ENCODE measurements around the gene DOCK9. TPM values are rescaled to one million over a fixed set of nuclear protein-coding genes. Genes with fewer than 3 reads are reported as not detected.

DOCK9 gene
- total RNA-seq, 1 donor from 2014 or later, result 153 TPM

DNA sequence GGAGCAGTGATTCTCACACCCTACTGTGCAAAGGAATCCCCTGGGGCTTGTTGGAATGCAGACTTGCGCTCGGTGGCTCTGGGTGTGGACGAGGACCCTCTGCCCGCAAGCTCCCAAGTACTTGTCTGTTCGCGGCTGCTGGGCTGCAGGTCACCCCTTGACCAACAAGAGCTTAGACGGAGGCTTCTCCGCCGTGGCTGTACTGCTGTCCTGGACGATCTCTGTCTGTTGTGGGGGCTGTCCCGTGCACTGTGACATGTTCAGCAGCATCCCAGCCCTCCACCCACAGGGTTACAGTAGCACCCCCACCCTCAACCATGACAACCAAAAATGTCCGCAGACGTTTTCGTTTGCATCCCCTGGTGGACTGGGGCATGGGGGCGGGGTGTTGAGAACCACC, 202.5 kb downstream of the DOCK9 start:
- TF ChIP-seq, protein P1, sequence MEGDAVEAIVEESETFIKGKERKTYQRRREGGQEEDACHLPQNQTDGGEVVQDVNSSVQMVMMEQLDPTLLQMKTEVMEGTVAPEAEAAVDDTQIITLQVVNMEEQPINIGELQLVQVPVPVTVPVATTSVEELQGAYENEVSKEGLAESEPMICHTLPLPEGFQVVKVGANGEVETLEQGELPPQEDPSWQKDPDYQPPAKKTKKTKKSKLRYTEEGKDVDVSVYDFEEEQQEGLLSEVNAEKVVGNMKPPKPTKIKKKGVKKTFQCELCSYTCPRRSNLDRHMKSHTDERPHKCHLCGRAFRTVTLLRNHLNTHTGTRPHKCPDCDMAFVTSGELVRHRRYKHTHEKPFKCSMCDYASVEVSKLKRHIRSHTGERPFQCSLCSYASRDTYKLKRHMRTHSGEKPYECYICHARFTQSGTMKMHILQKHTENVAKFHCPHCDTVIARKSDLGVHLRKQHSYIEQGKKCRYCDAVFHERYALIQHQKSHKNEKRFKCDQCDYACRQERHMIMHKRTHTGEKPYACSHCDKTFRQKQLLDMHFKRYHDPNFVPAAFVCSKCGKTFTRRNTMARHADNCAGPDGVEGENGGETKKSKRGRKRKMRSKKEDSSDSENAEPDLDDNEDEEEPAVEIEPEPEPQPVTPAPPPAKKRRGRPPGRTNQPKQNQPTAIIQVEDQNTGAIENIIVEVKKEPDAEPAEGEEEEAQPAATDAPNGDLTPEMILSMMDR (IDR thresholded peaks at IDR 0.05), result no peak
- H3K4me1 ChIP-seq, result no peaks in the 10 kb centered on the region
- H3K36me3 ChIP-seq, result no peaks in the 10 kb centered on the region
- H3K27me3 ChIP-seq (ENCODE audit: low read depth), result no peaks in the 10 kb centered on the region
- H3K27ac ChIP-seq, result no peak overlapping the region
- intact Hi-C loops (cut with DNase I), result no loop called here
- no peaks in the 10 kb centered on the region for H3K9me3 ChIP-seq
- ATAC-seq, result no peak
- DNase-seq, result no peak
- no peak overlapping the region for H3K4me3 ChIP-seq

DNA sequence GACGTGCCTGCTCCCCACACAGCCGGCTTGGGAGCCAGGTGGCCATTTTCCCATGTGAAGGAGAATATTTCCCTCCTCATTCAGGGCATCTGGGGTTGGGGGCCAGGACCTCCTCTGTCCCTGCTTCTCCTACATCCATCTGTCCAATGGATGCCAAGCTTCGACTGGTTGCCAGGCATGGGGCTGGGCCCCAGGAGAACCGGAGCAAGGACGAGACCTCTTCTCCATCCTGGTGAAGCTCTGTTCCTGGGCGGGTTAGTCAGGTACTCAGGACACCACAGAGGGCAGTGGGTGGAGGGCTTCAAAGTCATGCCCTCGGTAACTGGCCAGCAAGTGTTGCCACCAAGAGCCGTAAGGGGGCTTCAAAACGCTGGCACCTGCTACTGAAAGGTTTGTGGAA, 203.1 kb downstream of the DOCK9 start:
- Histone ChIP-seq H3K4me3 (no peak overlapping the region), H3K27me3 (ENCODE audit: low read depth) (no peaks in the 10 kb centered on the region), H3K4me1 (no peaks in the 10 kb centered on the region), H3K9me3 (no peaks in the 10 kb centered on the region), H3K36me3 (no peaks in the 10 kb centered on the region), H3K27ac (no peak overlapping the region)
- intact Hi-C loops (cut with DNase I), result no loop called here
- ATAC-seq (peak in 1 of 2 donors; percentile 27), DNase-seq (no peak)
- TF ChIP-seq, protein P1 (IDR thresholded peaks at IDR 0.05), result no peak

DNA sequence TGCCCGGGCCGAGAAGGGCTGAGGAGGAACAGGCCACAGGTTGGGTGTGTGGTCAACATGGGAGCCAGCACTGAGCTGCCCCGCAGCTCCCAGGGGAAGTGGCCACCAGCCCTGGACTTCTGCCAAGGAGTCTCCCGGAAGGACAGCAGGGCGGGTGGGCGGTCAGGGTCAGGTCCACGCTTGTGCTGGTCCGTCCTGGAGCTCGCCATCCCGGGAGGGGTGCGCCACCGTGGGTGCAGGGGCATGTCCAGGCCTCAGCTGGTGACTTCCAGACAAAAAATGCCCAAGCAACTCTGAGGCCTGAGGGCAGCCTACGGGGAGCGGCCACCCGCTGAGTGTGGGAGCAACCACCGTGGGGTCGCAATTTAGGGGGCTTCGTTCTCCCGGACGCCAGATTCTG, 203.9 kb downstream of the DOCK9 start:
- TF ChIP-seq, protein P1 (IDR thresholded peaks at IDR 0.05), result no peak
- Histone ChIP-seq H3K4me1 (no peaks in the 10 kb centered on the region), H3K9me3 (no peaks in the 10 kb centered on the region), H3K4me3 (no peak overlapping the region), H3K27ac (no peak overlapping the region), H3K36me3 (no peaks in the 10 kb centered on the region), H3K27me3 (ENCODE audit: low read depth) (no peaks in the 10 kb centered on the region)
- DNase-seq (no peak), ATAC-seq (peak in 1 of 2 donors; percentile 9)
- intact Hi-C loops (cut with DNase I), result no loop called here

DNA sequence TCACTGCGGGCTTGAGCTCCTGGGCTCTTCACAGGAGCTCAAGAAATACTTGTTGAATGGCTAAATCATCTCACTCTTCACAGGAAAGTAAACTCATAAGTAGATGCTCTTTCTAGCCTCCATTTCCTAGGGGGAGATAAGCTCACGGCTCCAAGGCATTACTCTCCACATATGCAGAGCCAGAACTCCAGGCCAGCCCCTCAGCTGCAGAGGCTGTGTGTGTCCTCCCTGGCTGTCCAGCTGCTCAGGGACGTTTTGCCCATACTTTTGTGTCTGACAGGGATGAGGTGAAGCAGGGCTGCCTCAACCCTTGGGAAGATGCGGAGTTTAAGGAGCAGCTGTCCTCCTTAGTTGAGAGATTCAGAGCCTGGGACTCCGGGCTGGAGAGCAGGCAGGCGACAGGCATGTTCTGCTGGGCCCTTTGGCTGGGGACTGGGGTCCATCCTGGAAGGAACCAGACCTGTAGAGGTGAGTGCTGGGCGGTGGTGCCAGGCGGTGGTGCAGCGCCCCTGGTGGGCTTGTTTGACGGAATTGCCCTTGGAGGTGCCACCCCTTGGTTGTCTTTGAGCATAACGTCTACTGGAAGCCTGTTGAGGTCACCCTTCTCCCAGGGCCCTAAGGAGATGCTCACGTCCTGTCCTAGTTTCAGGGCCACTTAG, 204.9 kb downstream of the DOCK9 start:
- no peak overlapping the region for H3K27ac ChIP-seq
- no peak overlapping the region for H3K4me3 ChIP-seq
- no peaks in the 10 kb centered on the region for H3K9me3 ChIP-seq
- H3K27me3 ChIP-seq (ENCODE audit: low read depth), result no peaks in the 10 kb centered on the region
- ATAC-seq (no peak), DNase-seq (no peak)
- TF ChIP-seq, protein P1 (IDR thresholded peaks at IDR 0.05), result no peak
- no peaks in the 10 kb centered on the region for H3K36me3 ChIP-seq
- intact Hi-C loops (cut with DNase I), result no loop called here
- H3K4me1 ChIP-seq, result no peaks in the 10 kb centered on the region

DNA sequence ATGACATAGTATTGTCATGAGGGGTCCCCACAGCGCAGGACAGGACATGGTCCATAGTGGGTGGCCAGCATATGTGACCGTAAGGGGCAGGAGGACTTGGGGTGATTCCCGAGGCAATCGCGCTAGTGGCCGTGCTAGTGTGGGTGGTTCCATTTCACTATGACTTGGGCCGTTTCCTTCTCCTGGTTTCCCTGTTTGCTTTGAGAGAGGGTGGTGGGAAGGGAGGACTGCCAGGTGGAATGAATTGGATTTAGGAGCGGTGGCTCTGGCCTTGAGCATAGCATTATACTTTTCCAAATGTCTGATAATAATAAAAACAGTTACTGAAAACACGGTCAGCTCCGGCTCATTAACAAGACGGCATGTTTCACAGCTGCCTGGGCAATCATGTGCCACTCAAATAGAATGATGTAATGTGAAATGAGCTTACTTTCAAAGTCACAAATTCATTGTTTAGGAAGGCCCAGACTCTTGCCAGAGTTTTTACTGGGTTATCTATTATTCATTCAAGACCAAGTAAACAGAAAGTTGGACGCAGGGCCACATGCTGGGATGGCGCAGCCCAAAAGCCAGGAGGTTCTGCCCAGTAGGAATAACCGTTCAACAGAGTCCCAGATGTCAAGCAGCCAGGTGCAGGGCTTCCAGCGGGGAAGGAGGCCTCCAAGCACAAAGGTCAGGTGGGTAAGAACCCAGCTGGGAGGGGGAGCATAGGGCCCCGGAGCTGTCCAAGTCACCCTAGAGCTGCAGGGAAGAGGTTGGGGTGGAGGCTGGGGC, 205.8 kb downstream of the DOCK9 start:
- DNase-seq (no peak), ATAC-seq (no peak)
- H3K27ac ChIP-seq, result no peak overlapping the region
- no peaks in the 10 kb centered on the region for H3K4me1 ChIP-seq
- H3K36me3 ChIP-seq, result no peaks in the 10 kb centered on the region
- intact Hi-C loops (cut with DNase I), result no loop called here
- no peaks in the 10 kb centered on the region for H3K9me3 ChIP-seq
- no peak overlapping the region for H3K4me3 ChIP-seq
- TF ChIP-seq, protein P1 (IDR thresholded peaks at IDR 0.05), result no peak
- no peaks in the 10 kb centered on the region for H3K27me3 ChIP-seq (ENCODE audit: low read depth)
